Pancreas (tissue), 10 donors: ENCODE measurements around the gene ACTR1A. TPM values are rescaled to one million over a fixed set of nuclear protein-coding genes. Genes with fewer than 3 reads are reported as not detected.

Experiments used
- ATAC-seq, 4 donors: fragments of 200-7000 bp; cut with Tn5 transposase; one replicate each; pipeline versions ENCODE4 v1.8.0 to v1.9.1; 2020; ENCODE audit warnings: mild to moderate bottlenecking in 4 of 4, moderate library complexity in 4 of 4
- DNase-seq, 6 donors: peaks; one replicate each; pipeline ENCODE4 v3.0.0-alpha.2; 2020
- FAIRE-seq: peaks from 2 replicates; lab custom pipeline; 2012; peaks lifted over from hg19 to GRCh38; lab: Jason Lieb, UNC
- H3K27ac ChIP-seq, 4 donors: fragments of 200-600 bp; sonication (generic); 1 replicate in 3 of 4; 2 replicates in 1 of 4; pipeline versions ENCODE4 v1.5.0 to v1.8.0; 2020
- H3K27me3 ChIP-seq, 4 donors: fragments of 200-600 bp; one replicate each; pipeline ENCODE4 v1.8.0; 2021
- H3K36me3 ChIP-seq, 3 donors: fragments of 200-600 bp; sonication (generic) in 1 of 3; one replicate each; pipeline versions ENCODE4 v1.5.0 to v1.8.0; 2020 to 2021
- H3K4me1 ChIP-seq, 3 donors: fragments of 200-600 bp; one replicate each; pipeline ENCODE4 v1.8.0; 2021
- H3K4me3 ChIP-seq, 4 donors: fragments of 200-600 bp; sonication (generic) in 2 of 4; one replicate each; pipeline versions ENCODE4 v1.5.0 to v1.8.0; 2020 to 2021
- H3K9me3 ChIP-seq, 4 donors: fragments of 200-600 bp; one replicate each; pipeline ENCODE4 v1.8.0; 2021
- CTCF ChIP-seq, 4 donors: fragments of 200-600 bp; sonication (generic) in 3 of 4; IDR thresholded peaks; one replicate each; pipeline versions ENCODE4 v1.5.0 to v1.8.0; 2021; ENCODE audit warnings: antibody characterized with exemption in 4 of 4
- WGBS, 2 donors: extraction: QIAGEN DNeasy Blood & Tissue Kit; methylation state at CpG; one replicate each; pipeline ENCODE4 v1.1.7; 2013; 5-methylcytosine and 5-hydroxymethylcytosine counted together
- intact Hi-C, 3 donors: fragments of 100-400 bp; cut with DNase I; formaldehyde crosslinking; loops; one replicate each; pipeline versions ENCODE4 v1.11.1 to v1.14.2; 2022
- polyA plus RNA-seq, 2 donors: library from polyadenylated mRNA; stranded (reverse); fragments of 200-250 nt; gene quantifications; one replicate each; pipeline ENCODE4 v1.2.3, GENCODE V29; 2013
- total RNA-seq, 6 donors: library from RNA; stranded (reverse); fragmentation: NEBNext Ultra II Directional in 4 of 6; extraction: Animal tissue kit (Norgen Biotek cat#: 25700) in 4 of 6; gene quantifications; one replicate each; pipeline versions ENCODE4 v1.2.1 to v1.2.4, GENCODE V29; 2021 to 2023
- donor health status: healthy with polysubstance abuse.
- donor health status: DM: no; HTN: no; CAD: no; lungs with moderate emphysema.
- donor health status: DM: no; HTN: no; CAD: no.
- donor health status: control.
- donor health status: control.
- donor health status: Bipolar disorder and iron deficiency.
- donor health status: DM: yes; HTN: yes; CAD: no.
- donor health status: DM: no; HTN: no; CAD: no.
- donor health status: DM: no; HTN: no; CAD: no.
- donor health status: DM: yes; HTN: yes; CAD: no.

The ACTR1A gene
- total and polyA plus RNA-seq, 8 donors = 22.4 to 40.9 (median 31.9) TPM

DNA sequence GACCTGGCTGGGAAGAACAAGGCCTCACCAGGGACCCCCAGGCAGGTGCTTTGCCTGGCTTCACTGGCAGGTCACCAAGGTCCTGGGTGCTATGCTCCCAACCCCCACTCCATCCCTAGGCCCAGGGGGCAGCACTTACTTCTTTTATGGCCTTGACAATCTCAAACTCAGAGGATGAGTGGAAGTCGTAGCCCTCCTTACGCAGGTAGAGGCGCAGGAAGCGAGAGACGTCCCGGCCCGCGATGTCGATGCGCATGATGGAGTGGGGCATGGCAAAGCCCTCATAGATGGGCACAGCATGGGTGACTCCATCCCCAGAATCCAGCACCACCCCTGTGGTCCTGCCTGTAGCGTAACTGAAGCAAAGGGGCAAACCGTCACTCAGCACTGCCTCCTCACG, 18.5 kb downstream of the ACTR1A start:
- TF ChIP-seq CTCF (IDR thresholded peaks at IDR 0.05) = no peak
- Histone ChIP-seq H3K27me3 (no peaks in the 10 kb centered on the region), H3K27ac (no peak overlapping the region), H3K4me3 (no peak overlapping the region), H3K36me3 (peaks cover 10 to 78% (median 50%) of the 10 kb centered on the region in 3 donors), H3K9me3 (no peaks in the 10 kb centered on the region), H3K4me1 (no peaks in the 10 kb centered on the region)
- FAIRE-seq (no peak), ATAC-seq (no peak), DNase-seq (no peak)
- 95 to 96% methylated on average over 13 of the region's 13 CpGs for WGBS, 2 donors
- intact Hi-C loops = no loop called here

DNA sequence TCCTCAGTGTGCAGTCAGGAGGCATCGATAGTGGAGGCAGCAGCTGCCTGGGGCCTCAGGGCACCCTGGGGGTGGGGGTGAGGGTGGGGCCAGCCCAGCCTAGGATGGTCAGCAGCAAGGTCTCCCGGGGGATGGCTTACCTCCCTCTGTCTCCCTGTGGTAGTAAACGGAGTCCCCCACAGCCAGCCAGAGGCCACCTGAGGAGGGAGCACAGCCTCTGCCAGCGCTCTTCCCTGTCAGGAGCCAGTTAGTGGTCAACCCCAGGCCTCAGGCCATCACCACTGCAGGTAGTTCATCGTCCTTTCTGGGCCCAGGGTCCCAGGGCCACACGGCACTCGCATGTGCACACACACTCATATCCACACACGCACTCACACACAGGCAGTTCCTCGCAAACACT, 22.1 kb downstream of the ACTR1A start:
- no peaks in the 10 kb centered on the region for H3K27me3 ChIP-seq
- ATAC-seq (no peak), FAIRE-seq (no peak), DNase-seq (peak in 1 of 6 donors; percentile 10)
- 82 to 87% methylated on average over 9 of the region's 9 CpGs for WGBS, 2 donors
- H3K27ac ChIP-seq = no peak overlapping the region
- no peak overlapping the region for H3K4me3 ChIP-seq
- intact Hi-C loops = no loop called here
- TF ChIP-seq CTCF (IDR thresholded peaks at IDR 0.05) = no peak
- no peaks in the 10 kb centered on the region for H3K9me3 ChIP-seq
- H3K4me1 ChIP-seq = no peaks in the 10 kb centered on the region
- H3K36me3 ChIP-seq = peaks cover 10 to 45% (median 27%) of the 10 kb centered on the region in 3 donors

GRCh38 chr10:102479651-102480050, 22.9 kb downstream of the ACTR1A start:
- H3K36me3 ChIP-seq = peaks cover 10 to 38% (median 20%) of the 10 kb centered on the region in 3 donors
- TF ChIP-seq CTCF (IDR thresholded peaks at IDR 0.05) = no peak
- no peak overlapping the region for H3K27ac ChIP-seq
- FAIRE-seq = no peak
- H3K4me3 ChIP-seq = no peak overlapping the region
- no peak for ATAC-seq
- H3K27me3 ChIP-seq = no peaks in the 10 kb centered on the region
- H3K4me1 ChIP-seq = no peaks in the 10 kb centered on the region
- intact Hi-C loops = loop anchor here in 1 of 3 donors (5.0 kb wide), 1 partner anchor 247 kb away; no protein-coding TSS in a partner anchor
- DNase-seq = peak in 1 of 6 donors; percentile 10
- no peaks in the 10 kb centered on the region for H3K9me3 ChIP-seq

DNA sequence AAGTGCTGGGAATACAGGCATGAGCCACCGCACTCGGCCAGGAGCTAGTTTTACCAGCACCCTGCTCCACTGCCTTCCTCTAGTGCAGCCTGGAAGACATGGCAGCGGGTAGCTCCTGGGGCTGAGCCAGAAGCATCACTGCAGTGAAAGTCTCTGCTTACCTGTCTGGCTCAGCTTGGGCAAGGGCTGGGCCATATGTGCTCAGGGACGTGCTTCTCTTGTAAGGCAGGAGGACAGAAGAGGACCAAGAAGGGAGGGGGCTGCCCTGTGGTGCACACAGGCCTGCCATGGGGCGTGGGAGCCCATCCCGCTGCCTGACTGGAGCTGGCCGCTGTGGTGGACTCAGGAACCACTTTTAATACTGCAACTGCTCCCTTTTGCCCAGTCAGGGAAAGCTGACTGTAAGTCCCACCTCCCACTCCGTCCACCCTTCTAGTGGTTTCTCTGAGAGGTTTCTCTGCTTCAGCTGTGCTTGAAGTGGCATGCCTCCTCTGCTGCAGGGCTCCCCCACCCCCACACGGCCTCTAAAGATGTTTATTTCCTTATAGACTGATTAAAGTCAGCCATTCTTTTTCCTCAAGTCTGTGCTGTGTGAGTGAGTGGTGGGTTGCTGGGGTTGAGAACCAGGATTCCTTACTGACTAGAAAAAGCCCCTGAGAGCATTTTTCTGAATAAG, 25.9 kb downstream of the ACTR1A start:
- peak in 1 of 6 donors; percentile 21 for DNase-seq
- H3K4me3 ChIP-seq = no peak overlapping the region
- no peak for FAIRE-seq
- H3K36me3 ChIP-seq = peaks cover 0 to 7% (median 3%) of the 10 kb centered on the region in 3 donors
- 51 to 78% methylated on average over 9 of the region's 9 CpGs for WGBS, 2 donors
- no peak for ATAC-seq
- H3K27me3 ChIP-seq = no peaks in the 10 kb centered on the region
- no peak for TF ChIP-seq CTCF (IDR thresholded peaks at IDR 0.05)
- no peaks in the 10 kb centered on the region for H3K4me1 ChIP-seq
- intact Hi-C loops = loop anchor here in 1 of 3 donors (5.0 kb wide), 1 partner anchor 244 kb away; no protein-coding TSS in a partner anchor
- no peak overlapping the region for H3K27ac ChIP-seq
- no peaks in the 10 kb centered on the region for H3K9me3 ChIP-seq

- Histone ChIP-seq H3K36me3 (peaks cover 0 to 4% (median 0%) of the 10 kb centered on the region in 3 donors), H3K4me3 (no peak overlapping the region), H3K4me1 (no peaks in the 10 kb centered on the region), H3K9me3 (no peaks in the 10 kb centered on the region), H3K27ac (no peak overlapping the region), H3K27me3 (no peaks in the 10 kb centered on the region)
- TF ChIP-seq CTCF (IDR thresholded peaks at IDR 0.05) = no peak
- WGBS, 2 donors = 75 to 82% methylated on average over 9 of the region's 9 CpGs
- no peak for ATAC-seq
- DNase-seq = peak in 1 of 6 donors; percentile 21
- no peak for FAIRE-seq
- intact Hi-C loops = loop anchor here in 1 of 3 donors (5.0 kb wide), 1 partner anchor 243 kb away; no protein-coding TSS in a partner anchor
Observed at GRCh38 chr10:102475451-102476040, 27.0 kb downstream of the ACTR1A start.
